Adrenal gland (tissue), 12 donors: ENCODE measurements around the gene MRNIP. TPM values are rescaled to one million over a fixed set of nuclear protein-coding genes. Genes with fewer than 3 reads are reported as not detected.

Source experiments
- DNase-seq, 7 donors: peaks; one replicate each; pipeline ENCODE4 v3.0.0-alpha.2; 2019 to 2020
- H3K27ac ChIP-seq, 5 donors: fragments of 200-600 bp; sonication (generic) in 4 of 5; 1 replicate in 3 of 5; 2 replicates in 2 of 5; pipeline versions ENCODE4 v1.5.1 to v1.8.0; 2016 to 2020; ENCODE audit warnings: mild to moderate bottlenecking in 1 of 5
- H3K27me3 ChIP-seq: fragments of 200-600 bp; 2 replicates; pipeline ENCODE4 v1.8.0; 2021
- H3K36me3 ChIP-seq, 2 donors: fragments of 200-600 bp; replicated peaks in 1 of 2; 1 replicate in 1 of 2; 2 replicates in 1 of 2; pipeline versions ENCODE4 v1.5.1 to v1.8.0; 2018 to 2022
- H3K4me1 ChIP-seq, 2 donors: fragments of 200-600 bp; replicated peaks in 1 of 2; 1 replicate in 1 of 2; 2 replicates in 1 of 2; pipeline versions ENCODE4 v1.5.1 to v1.8.0; 2018 to 2021
- H3K4me3 ChIP-seq, 4 donors: fragments of 200-600 bp; sonication (generic) in 3 of 4; one replicate each; pipeline ENCODE4 v1.5.1; 2016 to 2018
- H3K9me3 ChIP-seq, 3 donors: fragments of 200-600 bp; sonication (generic) in 1 of 3; replicated peaks in 1 of 3; 1 replicate in 2 of 3; 2 replicates in 1 of 3; pipeline versions ENCODE4 v1.5.1 to v1.8.0; 2016 to 2021
- POLR2A ChIP-seq, 2 donors: fragments of 450-650 bp; IDR thresholded peaks; one replicate each; pipeline ENCODE4 v1.6.1; 2017; ENCODE audit warnings: antibody characterized with exemption in 2 of 2, mild to moderate bottlenecking in 2 of 2, moderate library complexity in 1 of 2
- WGBS, 4 donors: extraction: QIAGEN DNeasy Blood & Tissue Kit in 2 of 4; methylation state at CpG; one replicate each; pipeline versions ENCODE4 v1.1.5 to v1.1.7; 2013 to 2017; 5-methylcytosine and 5-hydroxymethylcytosine counted together
- intact Hi-C, 2 donors: fragments of 100-400 bp; cut with DNase I; formaldehyde crosslinking; loops; one replicate each; pipeline versions ENCODE4 v1.14.1 to v1.15.0; 2022 to 2023
- polyA plus RNA-seq, 3 donors: library from polyadenylated mRNA; stranded (reverse); fragments of 200-250 nt in 2 of 3; fragments of 350-450 nt in 1 of 3; fragmentation: Illumina TruSeq in 1 of 3; extraction: RNeasy Lipid Tissue Mini Kit (QIAGEN cat#74804) in 1 of 3; gene quantifications; one replicate each; pipeline ENCODE4 v1.2.3, GENCODE V29; 2013 to 2014
- total RNA-seq, 9 donors: library from RNA; depleted of rRNA in 4 of 9; stranded (reverse); fragments of >200 nt in 4 of 9; fragments of 120-200 nt in 1 of 9; fragmentation: NEBNext Ultra II Directional in 1 of 9; extraction: Animal tissue kit (Norgen Biotek cat#: 25700) in 1 of 9; gene quantifications; one replicate each; pipeline versions ENCODE4 v1.1.0 to v1.2.4, GENCODE V29; 2013 to 2023
- TF ChIP-seq, protein P1 (sequence below), 6 experiments: fragments of 450-650 bp in 4 of 6; fragments of 200-600 bp in 2 of 6; sonication (generic) in 1 of 6; IDR thresholded peaks; 1 replicate in 5 of 6; 2 replicates in 1 of 6; pipeline versions ENCODE4 v1.5.1 to v1.8.0; 2016 to 2021; ENCODE audit warnings: antibody characterized with exemption in 6 of 6, mild to moderate bottlenecking in 2 of 6, moderate library complexity in 1 of 6
- donor health status: healthy with polysubstance abuse.
- donor health status: Bipolar disorder and iron deficiency.
- donor health status: DM: yes; HTN: yes; CAD: no.
- donor health status: DM: no; HTN: no; CAD: no.
- donor health status: DM: no; HTN: no; CAD: no.
- donor health status: DM: yes; HTN: yes; CAD: no.

MRNIP gene
- total and polyA plus RNA-seq, 12 donors = 12.3 to 129 (median 32.2) TPM

DNA sequence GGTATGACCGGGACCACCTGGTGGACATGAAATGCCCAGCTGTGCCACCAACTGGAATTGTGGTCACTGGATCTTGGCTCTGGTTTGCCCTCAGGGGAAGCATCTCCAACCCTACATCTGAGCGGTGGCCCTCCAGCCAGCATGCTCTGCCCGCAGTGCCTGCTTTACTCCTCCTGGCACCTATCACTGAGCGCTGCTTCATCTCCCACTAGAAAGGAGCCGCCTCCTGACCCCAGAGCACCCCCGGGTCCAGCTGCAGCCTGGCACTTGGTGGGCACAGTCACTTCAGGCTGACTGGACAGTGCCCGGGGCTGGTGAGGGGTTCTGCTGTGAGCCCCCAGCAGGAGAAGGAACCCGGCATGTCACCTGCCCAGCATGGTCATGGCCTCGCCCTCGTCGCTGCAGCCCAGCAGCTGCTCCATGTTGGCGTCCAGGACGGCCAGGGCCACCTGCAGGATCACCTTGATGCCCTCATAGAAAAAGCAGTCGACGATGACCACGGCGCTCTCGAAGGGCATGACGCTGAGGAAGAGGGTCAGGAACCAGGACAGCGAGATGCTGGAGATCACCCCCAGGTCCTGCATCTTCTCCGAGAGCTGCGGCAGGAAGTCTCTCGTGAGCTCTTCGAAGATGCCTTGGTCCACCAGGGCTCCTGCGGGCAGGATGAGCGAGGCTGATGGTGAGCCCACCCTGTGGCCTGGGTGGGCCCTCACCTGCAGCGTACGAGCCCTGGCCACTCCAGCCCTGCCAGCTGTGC is 16.1 kb upstream of the MRNIP start:
- Histone ChIP-seq H3K36me3 (peaks cover 0 to 88% of the 10 kb centered on the region in 2 donors), H3K9me3 (no peaks in the 10 kb centered on the region), H3K27ac (no peak overlapping the region), H3K4me1 (no peaks in the 10 kb centered on the region), H3K27me3 (no peaks in the 10 kb centered on the region), H3K4me3 (no peak overlapping the region)
- TF ChIP-seq, protein P1, sequence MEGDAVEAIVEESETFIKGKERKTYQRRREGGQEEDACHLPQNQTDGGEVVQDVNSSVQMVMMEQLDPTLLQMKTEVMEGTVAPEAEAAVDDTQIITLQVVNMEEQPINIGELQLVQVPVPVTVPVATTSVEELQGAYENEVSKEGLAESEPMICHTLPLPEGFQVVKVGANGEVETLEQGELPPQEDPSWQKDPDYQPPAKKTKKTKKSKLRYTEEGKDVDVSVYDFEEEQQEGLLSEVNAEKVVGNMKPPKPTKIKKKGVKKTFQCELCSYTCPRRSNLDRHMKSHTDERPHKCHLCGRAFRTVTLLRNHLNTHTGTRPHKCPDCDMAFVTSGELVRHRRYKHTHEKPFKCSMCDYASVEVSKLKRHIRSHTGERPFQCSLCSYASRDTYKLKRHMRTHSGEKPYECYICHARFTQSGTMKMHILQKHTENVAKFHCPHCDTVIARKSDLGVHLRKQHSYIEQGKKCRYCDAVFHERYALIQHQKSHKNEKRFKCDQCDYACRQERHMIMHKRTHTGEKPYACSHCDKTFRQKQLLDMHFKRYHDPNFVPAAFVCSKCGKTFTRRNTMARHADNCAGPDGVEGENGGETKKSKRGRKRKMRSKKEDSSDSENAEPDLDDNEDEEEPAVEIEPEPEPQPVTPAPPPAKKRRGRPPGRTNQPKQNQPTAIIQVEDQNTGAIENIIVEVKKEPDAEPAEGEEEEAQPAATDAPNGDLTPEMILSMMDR (IDR thresholded peaks at IDR 0.05) = no peak
- TF ChIP-seq POLR2A (IDR thresholded peaks at IDR 0.05) = no peak
- no peak for DNase-seq
- intact Hi-C loops = no loop called here
- 94 to 98% (median 96%) methylated on average over 19 to 28 of the region's 28 CpGs for WGBS, 4 donors

DNA sequence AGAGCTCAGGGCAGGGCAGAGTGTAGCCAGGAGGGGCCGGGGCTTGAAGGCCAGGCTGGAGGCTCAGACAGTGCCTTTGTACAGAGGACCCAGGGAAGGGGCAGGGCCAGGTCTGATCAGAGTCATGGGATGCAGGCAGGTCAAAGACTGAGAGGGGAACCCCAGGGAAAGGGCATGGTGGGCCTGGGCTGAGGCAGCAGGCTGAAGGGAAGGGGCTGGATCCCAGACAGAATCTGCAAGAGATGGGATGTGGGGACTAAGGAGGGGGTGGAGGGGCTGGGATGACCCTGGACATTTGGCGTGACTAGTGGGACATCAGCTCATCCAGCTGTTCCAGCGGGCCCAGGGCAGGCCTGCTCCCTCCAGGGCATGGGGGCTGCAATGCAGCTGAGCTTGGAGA is 15.5 kb upstream of the MRNIP start:
- WGBS, 4 donors = 83 to 94% (median 92%) methylated on average over 1 to 3 of the region's 3 CpGs
- no peak for TF ChIP-seq POLR2A (IDR thresholded peaks at IDR 0.05)
- TF ChIP-seq, protein P1 (IDR thresholded peaks at IDR 0.05) = no peak
- DNase-seq = no peak
- no peaks in the 10 kb centered on the region for H3K27me3 ChIP-seq
- no peaks in the 10 kb centered on the region for H3K9me3 ChIP-seq
- intact Hi-C loops = no loop called here
- no peak overlapping the region for H3K4me3 ChIP-seq
- no peak overlapping the region for H3K27ac ChIP-seq
- no peaks in the 10 kb centered on the region for H3K4me1 ChIP-seq
- peaks cover 0 to 90% of the 10 kb centered on the region in 2 donors for H3K36me3 ChIP-seq

DNA sequence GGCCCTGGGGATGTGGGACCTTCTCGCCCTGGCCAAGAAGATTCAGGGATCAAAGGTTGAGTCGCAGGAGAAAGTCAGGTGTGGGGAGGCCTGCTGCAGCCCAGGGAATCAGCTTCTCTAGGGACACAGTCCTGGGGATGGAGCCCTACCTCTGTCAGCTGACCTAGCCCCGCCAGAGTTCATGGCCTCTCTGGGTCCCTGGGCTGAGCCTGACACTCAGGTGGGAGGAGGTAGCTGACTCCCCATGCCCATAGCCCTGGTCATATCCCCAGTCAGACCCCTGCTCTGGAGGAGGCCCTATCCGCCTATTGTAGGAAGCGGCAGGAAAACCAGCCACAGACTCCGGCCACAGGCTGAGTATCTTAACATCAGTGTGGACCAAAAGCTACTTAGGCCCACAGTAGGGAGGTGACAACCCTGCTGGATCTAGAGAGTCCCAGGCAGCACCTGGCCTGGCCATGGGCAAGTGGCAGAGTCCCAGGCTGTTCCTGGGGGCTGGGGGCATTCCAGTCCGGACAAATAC is 15.0 kb upstream of the MRNIP start:
- 95 to 100% (median 100%) methylated on average over 3 to 7 of the region's 7 CpGs for WGBS, 4 donors

DNA sequence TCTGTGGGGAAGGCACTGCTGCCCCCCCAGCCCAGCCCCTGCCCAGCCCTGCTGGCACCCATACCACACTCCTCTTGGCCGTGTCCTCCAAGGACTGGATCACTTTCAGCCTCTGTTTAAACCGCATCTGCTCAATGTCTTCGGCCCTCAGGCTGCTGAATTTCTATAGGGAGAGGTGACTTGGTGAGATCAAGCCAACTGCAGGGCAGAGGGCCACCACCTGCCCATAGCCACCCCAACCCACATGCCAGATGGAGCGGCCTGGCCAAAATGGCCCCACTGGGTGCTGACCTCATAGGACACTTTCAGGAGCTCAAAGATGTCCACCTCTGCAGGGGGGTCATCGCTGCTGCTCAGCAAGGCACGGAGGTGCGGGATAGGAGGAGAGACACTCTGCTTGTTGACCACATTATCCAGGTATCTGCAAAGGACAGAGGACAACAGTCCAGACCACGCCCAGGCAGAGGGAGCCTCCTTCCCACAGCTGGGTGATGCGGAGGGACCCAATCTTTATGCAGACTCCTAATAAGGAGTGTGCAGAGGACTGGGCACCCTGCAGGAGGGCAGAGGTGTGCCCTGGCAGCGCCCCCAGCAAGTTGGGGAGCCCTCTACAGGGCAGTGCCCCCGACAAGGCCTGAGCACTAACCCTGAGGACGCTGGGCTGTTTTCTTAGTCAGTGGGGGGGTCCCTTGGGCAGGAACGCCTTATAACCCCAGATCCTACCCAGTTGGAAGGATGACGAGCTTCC is 14.4 kb upstream of the MRNIP start:
- intact Hi-C loops = no loop called here

More for the DNA sequence above, 15.0 kb upstream of the MRNIP start:
- Histone ChIP-seq H3K27me3 (no peaks in the 10 kb centered on the region), H3K36me3 (peaks cover 0 to 89% of the 10 kb centered on the region in 2 donors), H3K4me3 (no peak overlapping the region), H3K4me1 (no peaks in the 10 kb centered on the region), H3K27ac (no peak overlapping the region), H3K9me3 (no peaks in the 10 kb centered on the region)
- DNase-seq = no peak
- TF ChIP-seq, protein P1 (IDR thresholded peaks at IDR 0.05) = no peak
- no peak for TF ChIP-seq POLR2A (IDR thresholded peaks at IDR 0.05)
- intact Hi-C loops = no loop called here

More for the DNA sequence above, 14.4 kb upstream of the MRNIP start:
- H3K36me3 ChIP-seq = peaks cover 0 to 85% of the 10 kb centered on the region in 2 donors
- H3K4me1 ChIP-seq = no peaks in the 10 kb centered on the region
- WGBS, 4 donors = 89 to 95% (median 90%) methylated on average over 6 to 14 of the region's 14 CpGs
- H3K27me3 ChIP-seq = no peaks in the 10 kb centered on the region
- H3K9me3 ChIP-seq = no peaks in the 10 kb centered on the region
- no peak overlapping the region for H3K27ac ChIP-seq
- H3K4me3 ChIP-seq = no peak overlapping the region
- no peak for DNase-seq
- TF ChIP-seq POLR2A (IDR thresholded peaks at IDR 0.05) = no peak
- TF ChIP-seq, protein P1 (IDR thresholded peaks at IDR 0.05) = no peak
